ENCODE data around the gene TMEM151B.
"Not testable (repeated sequence)": the region's sequence is repeated elsewhere in the genome, so short reads cannot be mapped to it uniquely, and the experiment has no call there.

Gene TMEM151B

GRCh38 chr6:44312901-44313788 is 42.9 kb downstream of the TMEM151B start, which contains the start of gene AARS2:
TSS of gene AARS2 (minus strand) at chr6:44313347. CDS start at chr6:44313323, 24 bp downstream.
- H3K4me3 ChIP-seq (ENCODE audit: low read depth, low read length), result peak within 1 kb of the TSS; percentile 94
- peak; percentile 97 for TF ChIP-seq CTCF (IDR thresholded peaks at IDR 0.05; ENCODE audit: low read depth, low read length)

- not testable (repeated sequence) for H3K4me3 ChIP-seq (ENCODE audit: low read depth, low read length)
Measured at GRCh38 chr6:44314657-44315056, 44.4 kb downstream of the TMEM151B start.

GRCh38 chr6:44315516-44315915 is 45.3 kb downstream of the TMEM151B start:
- H3K4me3 ChIP-seq (ENCODE audit: low read depth, low read length), result no peak overlapping the region
- no peak for TF ChIP-seq CTCF (IDR thresholded peaks at IDR 0.05; ENCODE audit: low read depth, low read length)

- H3K4me3 ChIP-seq (ENCODE audit: low read depth, low read length), result no peak overlapping the region
- TF ChIP-seq CTCF (IDR thresholded peaks at IDR 0.05; ENCODE audit: low read depth, low read length), result no peak
Measured at GRCh38 chr6:44315951-44316350, 45.7 kb downstream of the TMEM151B start.

- TF ChIP-seq CTCF (IDR thresholded peaks at IDR 0.05; ENCODE audit: low read depth, low read length), result no peak
- no peak overlapping the region for H3K4me3 ChIP-seq (ENCODE audit: low read depth, low read length)
Measured at GRCh38 chr6:44316481-44316880, 46.2 kb downstream of the TMEM151B start.

- not testable (repeated sequence) for H3K4me3 ChIP-seq (ENCODE audit: low read depth, low read length)
Measured at GRCh38 chr6:44317136-44317631, 46.9 kb downstream of the TMEM151B start.

- no peak for TF ChIP-seq CTCF (IDR thresholded peaks at IDR 0.05; ENCODE audit: low read depth, low read length)
Measured at GRCh38 chr6:44321210-44321609, 51.0 kb downstream of the TMEM151B start.

GRCh38 chr6:44327096-44327495 is 56.8 kb downstream of the TMEM151B start:
- no peak for TF ChIP-seq CTCF (IDR thresholded peaks at IDR 0.05; ENCODE audit: low read depth, low read length)
- H3K4me3 ChIP-seq (ENCODE audit: low read depth, low read length), result no peak overlapping the region

More at GRCh38 chr6:44321210-44321609, 51.0 kb downstream of the TMEM151B start:
- H3K4me3 ChIP-seq (ENCODE audit: low read depth, low read length), result no peak overlapping the region
